OCI-LY3 (cell line): ENCODE measurements around the gene RGL1.

Experiments used
- H2AFZ ChIP-seq: fragments of 200-600, 300-600 bp; shearing (Covaris generic); 2 replicates; pipeline ENCODE4 v1.6.0; 2014; ENCODE audit warnings: antibody characterized with exemption, low read depth, low read length
- H3K27ac ChIP-seq: fragments of 200-600, 300-600 bp; sonication (generic); 2 replicates; pipeline ENCODE4 v1.5.1; 2014; ENCODE audit warnings: mild to moderate bottlenecking, low read length, moderate library complexity, mixed read lengths
- H3K27me3 ChIP-seq: fragments of 200-600, 300-600 bp; sonication (generic); 2 replicates; pipeline ENCODE4 v1.6.1; 2014; ENCODE audit warnings: low read depth, low read length, mixed read lengths
- H3K36me3 ChIP-seq: fragments of 200-600, 300-600 bp; sonication (generic); replicated peaks from 2 replicates; pipeline ENCODE3; 2014; ENCODE audit warnings: low read depth, low read length, mixed read lengths
- H3K4me1 ChIP-seq: fragments of 300-600, 200-600 bp; sonication (generic); 2 replicates; pipeline ENCODE4 v1.6.1; 2014; ENCODE audit warnings: low read length, mixed read lengths
- H3K4me2 ChIP-seq: fragments of 200-600, 300-600 bp; sonication (generic); 2 replicates; pipeline ENCODE4 v1.6.1; 2014; ENCODE audit warnings: low read length, mixed read lengths
- H3K4me3 ChIP-seq: fragments of 300-600, 200-600 bp; sonication (generic); 2 replicates; pipeline ENCODE4 v1.5.1; 2014; ENCODE audit warnings: antibody characterized with exemption, mild to moderate bottlenecking, low read length, moderate library complexity
- H3K79me2 ChIP-seq: fragments of 300-600, 200-600 bp; shearing (Covaris generic); 2 replicates; pipeline ENCODE4 v1.6.1; 2014; ENCODE audit warnings: mild to moderate bottlenecking, low read length, mixed read lengths
- H3K9ac ChIP-seq: fragments of 300-600, 200-600 bp; shearing (Covaris generic); 2 replicates; pipeline ENCODE4 v1.6.0; 2014; ENCODE audit warnings: mild to moderate bottlenecking, low read length, moderate library complexity
- H3K9me3 ChIP-seq: fragments of 200-600, 300-600 bp; shearing (Covaris generic); 2 replicates; pipeline ENCODE4 v1.6.1; 2014; ENCODE audit warnings: low read length, mixed read lengths; ENCODE audit not compliant: insufficient read depth
- H4K20me1 ChIP-seq: fragments of 200-600, 300-600 bp; sonication (generic); 2 replicates; pipeline ENCODE4 v1.6.1; 2016; ENCODE audit warnings: low read length, mixed read lengths; ENCODE audit not compliant: insufficient read depth
- CTCF ChIP-seq: fragments of 200-600, 300-600 bp; sonication (generic); IDR thresholded peaks from 2 replicates; pipeline ENCODE4 v1.5.1; 2014; ENCODE audit warnings: antibody characterized with exemption, low read length, low read depth
- EZH2phosphoT487 ChIP-seq: fragments of 200-600 bp; shearing (Covaris generic); IDR thresholded peaks from 2 replicates; pipeline ENCODE4 v1.6.1; 2018; ENCODE audit warnings: antibody characterized with exemption, mixed run types, low read depth

Gene RGL1

DNA sequence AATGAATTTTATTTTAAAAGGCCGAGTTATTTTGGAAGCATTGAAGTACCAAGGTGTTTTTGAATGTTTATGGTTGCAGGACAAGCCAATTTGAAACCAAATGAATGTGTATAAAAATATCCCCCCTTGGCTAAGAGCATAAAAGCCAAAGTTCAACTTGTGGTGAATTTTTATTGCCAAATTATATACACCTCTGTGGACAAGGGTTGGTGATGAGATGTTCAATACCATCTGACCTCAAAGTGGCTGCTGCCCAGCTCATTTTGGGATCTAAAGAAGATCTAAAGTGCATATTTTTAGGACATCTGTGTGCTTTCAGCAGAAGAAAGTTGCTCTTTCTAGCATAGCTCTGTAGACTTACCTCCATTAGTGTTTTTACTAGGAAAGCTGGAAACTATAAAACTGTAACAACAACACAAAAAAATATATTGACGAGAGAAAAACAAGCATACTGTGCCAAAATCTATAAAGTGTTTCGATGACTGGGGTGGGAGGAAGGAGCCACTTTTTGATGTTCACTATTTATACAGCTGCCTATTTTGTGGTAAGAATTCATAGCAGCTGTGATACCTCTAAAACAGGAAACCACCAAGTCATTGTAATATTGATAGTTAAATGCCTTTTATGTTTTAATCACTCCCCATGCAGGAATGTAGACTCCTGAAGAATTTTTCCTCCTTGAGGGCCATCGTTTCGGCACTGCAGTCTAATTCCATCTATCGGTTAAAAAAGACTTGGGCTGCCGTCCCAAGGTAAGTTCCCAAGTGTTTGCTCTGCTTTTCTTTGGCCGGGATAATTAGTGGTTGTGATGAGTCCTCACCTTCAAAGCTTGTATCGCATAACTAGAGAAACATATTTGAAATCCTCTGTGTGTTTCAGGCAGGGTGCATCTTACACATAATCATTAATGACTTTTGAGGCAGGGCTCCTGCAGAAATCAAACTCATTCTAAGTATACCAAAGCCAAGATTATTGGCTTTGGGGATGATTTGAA lies 83.2 kb downstream of the RGL1 start:
- no peaks in the 10 kb centered on the region for H4K20me1 ChIP-seq
- H3K4me1 ChIP-seq = peaks cover 25% of the 10 kb centered on the region
- no peak overlapping the region for H3K27ac ChIP-seq
- H2AFZ ChIP-seq = no peak overlapping the region
- H3K9ac ChIP-seq = no peak overlapping the region
- H3K36me3 ChIP-seq = no peaks in the 10 kb centered on the region
- no peaks in the 10 kb centered on the region for H3K79me2 ChIP-seq
- H3K27me3 ChIP-seq = no peaks in the 10 kb centered on the region
- H3K4me2 ChIP-seq = no peak overlapping the region
- H3K4me3 ChIP-seq = no peak overlapping the region
- no peak for TF ChIP-seq EZH2phosphoT487
- TF ChIP-seq CTCF = no peak
- no peaks in the 10 kb centered on the region for H3K9me3 ChIP-seq

DNA sequence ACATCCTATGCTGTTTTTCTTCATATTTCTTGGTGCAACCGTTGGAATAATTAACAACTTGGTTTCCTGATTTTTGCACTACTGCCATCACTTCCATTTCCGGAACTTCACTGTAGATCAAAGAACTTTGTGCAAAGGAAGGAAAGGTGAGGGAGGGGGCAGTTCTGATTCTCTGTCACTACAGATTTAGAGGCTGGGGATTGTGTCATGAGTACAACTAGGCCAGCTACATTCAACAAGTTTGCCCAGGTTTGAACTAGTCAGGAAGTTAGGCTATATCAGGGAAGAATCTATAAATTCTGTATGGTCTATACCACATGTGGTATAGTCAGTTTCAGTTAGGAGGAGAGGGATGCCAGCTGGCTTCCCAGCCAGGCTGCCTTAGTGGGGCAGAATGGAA lies 84.2 kb downstream of the RGL1 start:
- TF ChIP-seq EZH2phosphoT487 (no peak), CTCF (no peak)
- Histone ChIP-seq H3K9me3 (no peaks in the 10 kb centered on the region), H4K20me1 (no peaks in the 10 kb centered on the region), H3K27me3 (0 out of 2 replicates have a peak, but pooled peaks cover 4% of the 10 kb centered on the region), H3K9ac (no peak overlapping the region), H3K4me1 (peaks cover 15% of the 10 kb centered on the region), H3K27ac (no peak overlapping the region), H2AFZ (no peak overlapping the region), H3K36me3 (no peaks in the 10 kb centered on the region), H3K4me3 (no peak overlapping the region), H3K79me2 (no peaks in the 10 kb centered on the region), H3K4me2 (no peak overlapping the region)

DNA sequence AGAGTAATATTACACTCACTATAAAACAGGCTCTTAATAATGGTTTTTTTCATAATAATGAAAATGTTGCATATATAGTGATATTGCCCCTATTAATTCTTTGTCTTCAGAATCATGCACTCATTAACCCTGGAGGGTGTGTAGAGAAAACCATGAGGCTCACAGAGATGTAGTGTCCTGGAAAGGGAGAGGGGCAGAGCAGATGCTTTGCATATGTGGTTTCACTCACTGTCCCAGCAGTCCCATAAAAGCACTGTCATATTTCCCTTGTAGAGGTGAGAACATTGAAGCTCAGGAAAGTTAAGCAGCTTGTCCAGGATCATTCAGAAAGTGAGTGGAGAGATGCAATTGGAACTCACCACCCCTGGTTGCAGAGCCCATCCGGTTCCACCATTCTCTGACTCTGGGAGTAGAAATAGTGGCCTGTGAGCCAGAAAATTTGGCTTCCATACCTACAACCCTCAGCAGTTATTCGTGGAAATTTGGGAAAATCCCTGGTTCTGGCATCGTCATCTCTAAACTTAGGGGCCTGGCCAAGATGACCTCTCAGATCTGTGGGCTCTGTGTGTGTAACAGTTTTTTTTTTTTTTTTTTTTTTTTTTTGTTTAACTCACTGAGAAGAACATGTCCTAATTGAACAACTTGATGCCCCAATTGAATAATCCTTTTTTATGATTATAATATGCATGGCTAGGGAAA lies 86.4 kb downstream of the RGL1 start:
- no peak overlapping the region for H3K9ac ChIP-seq
- no peak overlapping the region for H3K27ac ChIP-seq
- no peak overlapping the region for H3K4me3 ChIP-seq
- peaks cover 21% of the 10 kb centered on the region for H3K4me1 ChIP-seq
- H2AFZ ChIP-seq = no peak overlapping the region
- H3K9me3 ChIP-seq = no peaks in the 10 kb centered on the region
- no peaks in the 10 kb centered on the region for H4K20me1 ChIP-seq
- TF ChIP-seq EZH2phosphoT487 = no peak
- no peaks in the 10 kb centered on the region for H3K79me2 ChIP-seq
- H3K4me2 ChIP-seq = peak overlapping the region; percentile 29; the same call in 1 of the 2 replicates
- no peaks in the 10 kb centered on the region for H3K36me3 ChIP-seq
- H3K27me3 ChIP-seq = 0 out of 2 replicates have a peak, but pooled peaks cover 8% of the 10 kb centered on the region

DNA sequence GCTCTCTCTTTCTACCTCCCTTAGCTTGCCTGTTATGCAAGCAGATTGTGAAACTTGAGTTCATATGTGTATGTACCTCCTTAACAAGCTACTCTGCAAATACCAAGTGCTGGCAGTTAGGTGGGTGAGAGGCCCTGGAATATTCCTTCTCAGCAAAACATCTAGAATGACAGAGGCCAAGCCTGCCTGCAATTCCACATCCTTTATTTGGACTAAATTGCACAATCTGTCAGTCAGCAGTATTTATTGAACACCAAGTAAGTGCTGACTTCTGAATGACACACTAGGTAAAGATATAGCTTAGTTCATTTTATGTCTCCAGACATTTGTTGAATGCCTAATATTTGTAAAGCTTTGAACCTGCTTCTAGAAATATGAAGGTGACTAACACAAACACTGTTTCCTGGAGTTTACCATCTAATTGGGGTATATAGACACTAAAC lies 87.5 kb downstream of the RGL1 start:
- no peak overlapping the region for H3K9ac ChIP-seq

More for the DNA sequence above, 87.5 kb downstream of the RGL1 start:
- no peak overlapping the region for H3K4me3 ChIP-seq
- H3K4me2 ChIP-seq = no peak overlapping the region
- H3K27ac ChIP-seq = no peak overlapping the region
- no peak overlapping the region for H2AFZ ChIP-seq
- H3K79me2 ChIP-seq = no peaks in the 10 kb centered on the region
- no peaks in the 10 kb centered on the region for H4K20me1 ChIP-seq
- H3K9me3 ChIP-seq = no peaks in the 10 kb centered on the region
- no peaks in the 10 kb centered on the region for H3K36me3 ChIP-seq
- TF ChIP-seq CTCF (no peak), EZH2phosphoT487 (no peak)
- peaks cover 31% of the 10 kb centered on the region for H3K4me1 ChIP-seq
- 0 out of 2 replicates have a peak, but pooled peaks cover 8% of the 10 kb centered on the region for H3K27me3 ChIP-seq
